Stimulated activated CD4-positive, alpha-beta T cell treated with anti-CD3 and anti-CD28 coated beads, Interleukin-2, amount 100 ng/mL, for 4 hours (primary cell): Measurements from ENCODE around the gene CASS4.
"Not testable (repeated sequence)": the region's sequence is repeated elsewhere in the genome, so short reads cannot be mapped to it uniquely, and the experiment has no call there.

Experiments
- DNase-seq: peaks from one replicate; pipeline ENCODE4 v3.0.0-alpha.2; 2020; ENCODE audit warnings: low read depth

Gene CASS4

DNA sequence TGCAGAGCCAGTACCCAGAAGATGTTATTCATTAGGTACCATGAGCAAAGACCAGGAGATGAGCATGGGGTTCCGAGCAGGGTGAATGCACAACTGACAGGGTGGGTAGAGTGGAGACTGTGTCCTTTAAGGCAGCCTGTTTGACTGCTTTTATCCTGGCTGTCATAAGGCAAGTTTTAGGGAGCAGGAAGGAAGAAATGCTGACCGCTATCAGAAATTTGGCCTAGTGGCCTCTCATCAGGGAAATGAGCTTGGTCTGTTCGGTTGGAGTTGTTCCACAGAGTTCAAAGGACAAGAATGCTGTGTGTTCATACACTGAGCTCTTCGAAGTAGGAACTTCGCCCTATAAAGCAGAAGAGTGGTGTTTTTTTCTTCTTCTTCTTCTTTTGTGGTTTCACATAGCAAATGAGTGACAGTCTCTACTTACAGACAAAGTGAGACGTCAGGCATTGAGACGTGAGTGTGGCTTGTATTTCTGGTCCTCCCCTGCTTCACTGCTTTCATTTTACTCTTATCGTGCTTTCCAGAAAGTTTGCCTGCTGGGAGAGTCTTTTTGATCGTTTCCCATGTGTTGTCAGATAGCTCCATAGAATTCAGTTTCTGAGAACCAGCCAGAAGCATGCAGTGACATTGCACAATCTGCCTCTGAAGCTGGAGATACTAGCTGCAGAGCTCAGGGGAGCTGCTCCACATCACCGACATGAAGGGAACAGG is at the start of gene CASS4:
CASS4 (plus strand) TSS at position 502 of the 714 bp plus-strand sequence; CDS start at position 701, 199 bp downstream.
- no peak for DNase-seq

DNA sequence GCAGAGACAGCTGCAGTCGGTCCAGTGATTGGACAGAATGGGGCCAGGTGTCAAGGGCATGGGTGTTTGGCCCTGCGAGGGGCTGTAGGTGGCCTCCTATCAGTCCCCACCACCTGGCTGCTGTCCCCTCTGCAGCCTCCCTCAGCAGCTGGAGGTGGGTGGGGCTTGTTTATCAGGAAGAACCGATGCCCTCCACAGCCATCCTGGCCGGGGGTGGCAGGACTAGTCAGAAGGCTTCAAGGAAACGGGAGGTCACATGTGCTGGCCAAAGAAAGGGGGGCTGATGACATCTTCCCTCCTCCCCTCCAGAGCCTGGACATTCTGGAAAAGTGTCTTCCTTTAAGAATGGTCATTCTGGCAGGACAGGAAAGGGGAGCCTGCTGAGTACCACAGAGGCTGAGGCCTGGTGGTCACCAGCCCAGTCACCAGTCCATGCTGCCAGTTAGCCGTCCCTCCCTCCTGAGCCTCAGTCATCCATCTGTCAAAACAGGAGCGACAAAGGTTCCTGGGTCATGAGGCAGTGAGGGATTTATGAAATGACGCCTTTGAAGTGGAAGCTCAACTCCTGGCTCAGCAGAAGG is 49.1 kb upstream of the CASS4 start:
- no peak for DNase-seq

DNA sequence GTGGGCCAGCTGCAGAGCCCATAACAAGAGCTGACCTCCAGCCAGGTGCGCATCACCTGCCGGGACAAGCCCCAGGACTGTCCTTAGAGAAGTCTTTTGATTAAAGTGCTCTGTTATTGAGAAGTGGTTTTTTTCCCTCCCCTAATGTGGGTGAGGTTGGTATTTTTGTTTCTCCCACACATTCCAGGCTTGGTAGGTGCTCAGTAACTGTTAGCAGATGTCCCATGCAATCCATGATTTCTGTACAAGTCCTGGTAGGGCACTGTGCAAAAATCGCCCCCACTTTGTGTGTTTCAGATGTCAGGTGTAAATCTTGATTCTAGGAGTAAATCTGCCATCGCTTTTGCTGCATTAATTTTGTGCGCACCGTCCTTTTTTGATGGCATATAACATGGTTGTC is 48.6 kb upstream of the CASS4 start:
- no peak for DNase-seq

DNA sequence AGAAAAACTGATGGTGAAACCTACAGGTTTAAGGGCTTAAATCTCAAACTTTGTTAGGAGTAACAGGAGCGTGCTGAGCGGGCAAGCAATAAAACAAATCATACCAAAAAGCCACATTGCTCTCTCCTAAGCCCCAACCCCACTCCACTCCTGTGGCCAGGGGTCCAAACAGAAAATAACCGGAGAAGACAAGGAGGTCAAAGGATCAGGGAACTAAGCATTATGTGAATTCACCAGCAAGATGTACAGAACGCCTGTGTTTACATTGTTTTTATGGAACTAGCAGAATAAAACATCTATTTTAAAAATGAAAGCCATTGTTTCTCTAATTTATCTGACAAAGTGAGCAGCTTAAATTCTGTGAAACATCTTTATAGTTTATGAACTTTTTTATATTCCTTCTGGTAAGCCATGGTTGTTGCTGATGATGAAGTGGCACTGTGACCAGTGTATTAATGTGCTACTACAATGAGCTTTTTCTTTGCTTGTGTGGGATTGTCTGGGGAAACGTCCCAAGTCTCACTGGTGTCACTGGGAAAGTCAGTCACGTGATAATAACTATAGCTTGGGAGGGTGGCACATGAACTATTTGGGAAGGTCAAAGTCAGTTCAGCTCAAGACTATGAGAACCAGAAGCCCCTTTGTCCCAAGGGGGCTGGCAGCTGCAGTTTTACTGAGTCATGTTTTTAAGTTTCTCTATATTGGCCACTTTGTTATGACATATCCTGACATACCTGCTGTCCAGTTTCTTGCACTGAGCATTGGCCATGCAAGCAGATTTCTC is 43.5 kb upstream of the CASS4 start:
- DNase-seq, result no peak

DNA sequence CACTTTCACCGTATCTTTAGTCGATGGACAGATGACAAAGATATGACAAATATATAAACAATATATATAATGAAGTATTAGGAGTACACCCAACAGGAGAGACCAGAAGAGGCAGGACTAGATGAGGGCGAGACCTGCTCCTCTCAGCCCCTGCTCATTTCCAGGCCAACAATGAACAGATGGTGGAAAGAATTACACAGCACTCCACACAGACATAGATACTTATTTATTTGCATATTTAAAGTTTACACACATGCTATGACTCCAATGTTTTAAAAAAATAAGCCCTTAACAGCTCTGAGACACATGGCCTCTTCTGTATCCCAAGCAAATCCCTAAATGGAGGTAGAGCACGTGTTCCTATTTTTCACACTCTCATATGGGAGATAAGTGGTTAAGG is 42.9 kb upstream of the CASS4 start:
- DNase-seq, result no peak

GRCh38 chr20:56371977-56372376 is 40.1 kb upstream of the CASS4 start:
- DNase-seq, result no peak

- no peak for DNase-seq
Observed at GRCh38 chr20:56372850-56373249, 39.2 kb upstream of the CASS4 start.

DNA sequence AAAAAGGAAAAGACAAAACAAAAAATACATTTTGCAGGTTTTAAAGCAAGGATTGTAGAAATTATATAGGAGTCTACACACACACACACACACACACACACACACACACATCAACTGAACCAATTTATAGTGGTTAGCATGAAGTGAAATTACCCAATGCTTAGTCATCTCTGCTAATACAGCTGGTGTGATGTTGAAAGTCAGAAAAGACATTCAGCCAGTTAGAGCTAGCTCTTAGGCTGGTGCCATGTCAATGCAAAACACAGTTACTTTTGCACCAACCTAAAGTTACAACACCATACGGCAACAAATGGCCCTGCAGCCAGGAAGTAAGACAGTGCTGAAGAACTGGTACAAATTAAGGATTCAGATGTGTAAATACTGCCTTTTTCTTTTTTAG is 38.1 kb upstream of the CASS4 start:
- DNase-seq, result no peak

- no peak for DNase-seq
Observed at GRCh38 chr20:56376331-56376730, 35.7 kb upstream of the CASS4 start.

DNA sequence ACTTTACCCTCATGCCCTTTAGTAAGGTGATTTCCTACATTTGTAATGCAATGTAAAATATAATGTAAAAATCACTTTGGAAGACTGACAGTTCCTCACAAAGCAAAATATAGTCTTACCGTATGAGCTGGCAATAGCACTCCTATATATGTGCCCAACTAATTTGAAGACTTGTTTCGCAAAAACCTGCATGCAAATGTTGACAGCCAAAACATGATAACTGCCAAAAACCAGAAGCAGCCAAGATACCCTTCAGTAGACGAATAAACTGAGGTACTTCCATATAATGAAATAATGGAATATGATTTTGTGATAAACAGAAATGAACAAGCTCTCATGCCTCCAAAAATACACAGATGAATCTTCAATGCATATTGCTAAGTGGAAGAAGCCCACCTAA is 33.7 kb upstream of the CASS4 start:
- no peak for DNase-seq

GRCh38 chr20:56380375-56380774 is 31.7 kb upstream of the CASS4 start:
- DNase-seq, result no peak

- DNase-seq, result no peak
Observed at GRCh38 chr20:56381501-56381900, 30.6 kb upstream of the CASS4 start.

DNA sequence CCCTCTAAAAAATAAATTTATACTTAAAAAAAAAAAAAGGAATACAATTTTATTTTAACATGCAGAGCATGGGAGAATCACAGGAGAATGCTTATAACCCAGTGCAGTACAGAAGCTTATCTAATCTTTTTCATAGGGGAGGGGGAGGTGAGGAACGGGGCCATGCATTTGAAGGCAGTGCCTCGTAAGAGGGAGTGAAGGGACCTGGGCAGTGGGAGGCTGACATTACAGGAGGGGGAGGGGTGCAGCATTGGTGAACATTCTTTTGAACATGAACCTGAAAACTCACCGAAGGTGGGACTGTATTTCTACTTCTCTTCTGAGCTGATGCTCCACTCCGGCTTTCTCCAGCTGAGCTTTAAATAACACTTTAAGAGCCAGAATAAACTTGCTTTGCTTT is 29.4 kb upstream of the CASS4 start:
- DNase-seq, result no peak

DNA sequence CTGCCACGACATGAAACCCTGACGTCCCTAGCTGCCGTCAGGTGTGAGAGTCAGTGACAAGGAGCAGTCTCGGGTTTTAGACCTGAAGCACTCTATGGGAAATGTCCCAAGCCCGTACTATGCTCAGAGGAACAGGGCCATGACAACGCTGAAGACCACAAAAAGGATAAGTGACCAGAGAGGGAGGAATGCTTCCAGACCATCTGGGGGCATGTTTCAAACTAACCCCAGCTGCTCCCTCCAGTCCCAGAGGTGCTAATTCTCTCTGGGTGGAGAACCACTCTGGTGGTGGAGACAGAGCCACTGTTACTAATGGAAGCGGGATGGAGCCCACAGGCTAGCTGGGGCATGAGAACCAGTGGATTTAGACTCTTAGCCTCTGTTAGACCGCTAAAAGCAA is 28.7 kb upstream of the CASS4 start:
- no peak for DNase-seq

- DNase-seq, result no peak
Observed at GRCh38 chr20:56385130-56385529, 26.9 kb upstream of the CASS4 start.

DNA sequence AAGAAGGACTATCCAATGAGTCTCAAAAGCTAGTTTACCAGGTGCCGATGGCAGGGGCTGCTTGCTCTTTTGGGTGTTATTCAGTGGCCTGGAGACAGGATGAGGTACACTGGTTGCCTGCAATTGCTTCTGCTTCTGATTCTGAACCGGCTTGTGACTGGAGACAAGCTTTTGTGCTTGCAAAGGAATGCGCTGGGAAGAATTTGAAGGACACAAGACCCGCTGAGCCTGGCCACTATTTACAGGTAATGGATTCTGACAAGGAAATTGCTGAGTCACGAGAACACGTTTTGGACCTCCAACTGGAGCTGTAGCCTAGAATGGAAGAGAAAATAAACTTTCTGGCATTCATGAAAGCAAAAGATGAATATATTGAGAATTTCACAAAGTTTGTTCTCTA is 25.8 kb upstream of the CASS4 start:
- no peak for DNase-seq

DNA sequence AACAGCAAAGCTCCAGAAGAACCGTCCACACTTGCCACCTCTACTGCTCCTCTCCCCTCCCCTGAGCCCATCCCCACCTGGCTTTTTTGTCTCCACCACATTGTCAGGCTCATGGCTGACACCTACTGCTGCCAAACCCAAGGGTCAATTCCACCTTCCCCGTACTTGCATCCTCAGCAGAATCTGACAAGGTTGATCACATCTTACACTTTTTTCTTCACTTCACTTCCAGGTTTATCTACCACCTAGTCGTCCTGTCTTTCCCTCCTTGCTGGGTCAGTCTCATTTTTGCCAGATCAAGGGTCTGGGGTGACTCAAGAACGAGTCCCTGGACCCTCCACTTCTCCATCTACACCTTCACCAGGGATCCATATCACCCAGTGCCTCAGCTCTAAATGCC is 23.2 kb upstream of the CASS4 start:
- DNase-seq, result no peak

DNA sequence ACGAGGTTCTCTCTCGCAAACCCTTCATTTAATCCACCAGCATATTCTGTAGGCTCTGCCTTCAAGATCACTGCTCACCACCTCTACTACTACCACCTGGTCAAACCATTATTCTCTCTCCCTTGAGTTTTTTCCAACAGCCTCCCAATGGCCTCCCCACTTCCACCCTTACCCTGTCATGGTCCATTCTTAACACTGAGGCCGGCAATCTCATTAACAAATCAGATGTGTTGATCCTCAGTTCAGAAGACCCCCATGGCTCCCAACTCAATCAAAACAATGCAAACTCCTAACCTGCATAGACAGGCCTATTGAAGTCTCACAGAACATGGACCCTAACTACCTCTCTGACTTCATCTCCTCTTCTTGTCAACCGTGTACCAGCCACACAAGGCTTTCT is 22.3 kb upstream of the CASS4 start:
- no peak for DNase-seq

DNA sequence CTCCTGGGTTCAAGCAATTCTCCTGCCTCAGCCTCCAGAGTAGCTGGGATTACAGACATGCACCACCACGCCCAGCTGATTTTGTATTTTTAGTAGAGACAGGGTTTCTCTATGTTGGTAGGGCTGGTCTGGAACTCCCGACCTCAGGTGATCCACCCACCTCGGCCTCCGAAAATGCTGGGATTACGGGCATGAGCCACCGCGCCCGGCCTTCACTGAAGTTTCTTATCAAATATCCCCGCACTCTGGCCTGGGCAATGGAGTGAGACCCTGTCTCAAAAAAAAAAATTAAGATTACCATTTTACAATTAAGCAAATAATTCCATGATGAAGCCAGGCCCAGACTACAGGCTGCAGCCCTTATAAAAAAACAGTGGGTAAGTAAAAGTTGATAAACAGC is 21.7 kb upstream of the CASS4 start:
- not testable (repeated sequence) for DNase-seq

DNA sequence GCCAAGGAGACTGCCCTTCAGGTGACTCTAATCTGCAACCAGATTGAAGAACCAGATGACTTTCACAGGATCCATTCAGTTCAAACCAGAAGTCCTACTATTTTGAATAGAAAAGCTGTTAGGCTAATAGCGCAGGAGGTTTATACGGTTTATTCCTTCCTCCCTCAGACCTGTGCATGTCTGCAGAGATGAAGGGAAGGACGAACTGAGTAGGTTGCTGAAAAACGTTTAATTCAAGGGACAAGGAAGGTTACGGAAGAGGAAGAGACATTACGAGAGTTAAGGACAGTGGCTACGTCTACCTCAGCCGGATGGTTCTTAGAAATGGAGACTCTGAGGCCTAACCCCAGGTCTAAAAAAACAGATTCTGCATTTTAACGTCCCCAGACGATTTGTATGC is 21.0 kb upstream of the CASS4 start:
- DNase-seq, result no peak

GRCh38 chr20:56391596-56392131 is 20.4 kb upstream of the CASS4 start:
- DNase-seq, result no peak

DNA sequence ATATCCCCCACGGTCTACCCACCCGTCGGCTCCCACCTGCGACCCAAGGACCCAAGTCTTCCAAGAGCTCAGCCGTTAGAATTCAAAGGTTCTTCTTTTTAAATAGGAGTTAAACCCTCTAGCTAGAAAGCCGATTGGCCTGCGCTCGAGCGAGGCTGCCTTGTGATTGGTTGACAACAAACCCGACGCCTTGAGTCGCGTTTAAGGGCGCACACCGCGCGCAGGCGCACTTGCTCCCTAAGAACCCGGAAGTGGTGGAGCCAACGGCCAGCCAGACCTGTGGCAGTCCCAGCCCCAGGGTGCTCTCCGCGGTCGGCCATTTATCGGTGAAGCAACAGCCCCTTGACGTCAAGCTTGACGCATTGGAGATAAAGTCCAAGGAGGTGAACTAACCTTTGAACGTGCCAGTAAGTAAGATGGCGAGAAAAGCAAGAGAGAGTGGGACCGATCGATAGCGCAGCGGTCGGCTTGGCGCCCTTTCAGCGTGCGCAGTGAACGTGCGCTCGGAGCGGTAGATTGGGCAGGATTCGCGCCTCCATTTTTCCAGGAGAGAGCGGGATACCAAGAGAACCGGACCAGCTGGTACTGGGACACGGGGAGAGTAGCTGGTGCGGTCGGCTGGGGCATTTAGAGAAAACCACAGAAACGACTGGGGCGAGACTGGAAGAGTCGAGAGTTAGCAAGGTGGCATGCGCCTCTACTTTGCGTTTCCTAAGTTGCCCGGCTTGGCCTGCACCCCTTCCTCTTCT is 19.8 kb upstream of the CASS4 start, which contains the start of the genes AURKA and CSTF1:
AURKA (minus strand) TSS at position 84 of the 749 bp plus-strand sequence. CDS start 4,018 bp downstream, outside the sequence.
CSTF1 (plus strand) TSS at position 514 of the 749 bp plus-strand sequence. CDS start 2,908 bp downstream, outside the sequence.
- peak; percentile 98 for DNase-seq
